CD4-positive, alpha-beta memory T cell (primary cell): Measurements from ENCODE around the gene SMARCAL1. TPM values are rescaled to one million over a fixed set of nuclear protein-coding genes. Genes with fewer than 3 reads are reported as not detected.

Experiments used
- CTCF ChIA-PET: fragments of 350-600 bp; sonication (Branson Sonifier 250); formaldehyde crosslinking; loops from one replicate; lab custom pipeline; 2021; ENCODE audit warnings: inconsistent platforms; ENCODE audit not compliant: partially characterized antibody; lab: Charles Lee
- POLR2A ChIA-PET: fragments of 350-600 bp; sonication (Branson Sonifier 250); formaldehyde crosslinking; loops from one replicate; lab custom pipeline; 2021; ENCODE audit not compliant: partially characterized antibody; lab: Charles Lee
- DNase-seq, 5 donors: peaks; one replicate each; pipeline versions ENCODE4 v3.0.0 to v3.0.0-alpha.2; 2020 to 2022; ENCODE audit warnings: mixed read lengths in 1 of 5
- H3K27ac ChIP-seq: one replicate; pipeline ENCODE4 v1.7.0; 2013; ENCODE audit warnings: low read depth, low read length
- H3K27me3 ChIP-seq: 2 replicates; pipeline ENCODE4 v1.7.0; 2013; ENCODE audit warnings: mild to moderate bottlenecking, low read length, moderate library complexity; ENCODE audit not compliant: insufficient read depth
- H3K36me3 ChIP-seq: 2 replicates; pipeline ENCODE4 v1.7.0; 2013; ENCODE audit warnings: mild to moderate bottlenecking, low read length, moderate library complexity; ENCODE audit not compliant: insufficient read depth
- H3K4me1 ChIP-seq: 2 replicates; pipeline ENCODE4 v1.7.0; 2013; ENCODE audit warnings: mild to moderate bottlenecking, low read length, moderate library complexity; ENCODE audit not compliant: insufficient read depth
- H3K4me3 ChIP-seq, 2 donors: one replicate each; pipeline ENCODE4 v1.7.0; 2013; ENCODE audit warnings: low read length in 2 of 2, mild to moderate bottlenecking in 1 of 2
- H3K9me3 ChIP-seq, 2 donors: one replicate each; pipeline ENCODE4 v1.7.0; 2013; ENCODE audit warnings: low read length in 2 of 2, control low read depth in 1 of 2; ENCODE audit not compliant: control insufficient read depth in 1 of 2
- H3K27ac Mint-ChIP-seq, 7 donors: one replicate each; pipeline ENCODE4 v1.8.0; 2020 to 2021; ENCODE audit warnings: mixed read lengths in 7 of 7, mild to moderate bottlenecking in 6 of 7, inconsistent platforms in 3 of 7, moderate library complexity in 3 of 7
- H3K27me3 Mint-ChIP-seq, 2 donors: one replicate each; pipeline ENCODE4 v1.8.0; 2020 to 2021; ENCODE audit warnings: mixed read lengths in 2 of 2
- H3K36me3 Mint-ChIP-seq, 2 donors: one replicate each; pipeline ENCODE4 v1.8.0; 2020 to 2021; ENCODE audit warnings: mixed read lengths in 2 of 2, inconsistent platforms in 1 of 2, mild to moderate bottlenecking in 1 of 2
- H3K4me1 Mint-ChIP-seq, 4 donors: one replicate each; pipeline ENCODE4 v1.8.0; 2020 to 2021; ENCODE audit warnings: mixed read lengths in 4 of 4, mild to moderate bottlenecking in 1 of 4
- H3K4me3 Mint-ChIP-seq, 8 donors: one replicate each; pipeline ENCODE4 v1.8.0; 2020 to 2021; ENCODE audit warnings: mixed read lengths in 8 of 8, mild to moderate bottlenecking in 7 of 8, moderate library complexity in 6 of 8, inconsistent platforms in 3 of 8
- H3K9me3 Mint-ChIP-seq, 8 donors: one replicate each; pipeline ENCODE4 v1.8.0; 2020 to 2021; ENCODE audit warnings: mixed read lengths in 8 of 8, mild to moderate bottlenecking in 5 of 8, inconsistent platforms in 3 of 8, moderate library complexity in 1 of 8
- intact Hi-C: fragments of 100-400 bp; cut with micrococcal nuclease; formaldehyde crosslinking; loops from one replicate; pipeline ENCODE4 v1.15.1; 2023
- polyA plus RNA-seq, 2 donors: library from polyadenylated mRNA; unstranded; fragments of 300-500 nt; fragmentation: Illumina TruSeq; gene quantifications; one replicate each; pipeline ENCODE4 v1.2.3, GENCODE V29; 2021
- total RNA-seq, 2 experiments: library from RNA; stranded (reverse); gene quantifications; one replicate each; pipeline ENCODE4 v1.2.3, GENCODE V29; 2021

The SMARCAL1 gene
- total and polyA plus RNA-seq, 4 experiments from 2014 or later: 16.3 to 26.3 (median 24.1) TPM

DNA sequence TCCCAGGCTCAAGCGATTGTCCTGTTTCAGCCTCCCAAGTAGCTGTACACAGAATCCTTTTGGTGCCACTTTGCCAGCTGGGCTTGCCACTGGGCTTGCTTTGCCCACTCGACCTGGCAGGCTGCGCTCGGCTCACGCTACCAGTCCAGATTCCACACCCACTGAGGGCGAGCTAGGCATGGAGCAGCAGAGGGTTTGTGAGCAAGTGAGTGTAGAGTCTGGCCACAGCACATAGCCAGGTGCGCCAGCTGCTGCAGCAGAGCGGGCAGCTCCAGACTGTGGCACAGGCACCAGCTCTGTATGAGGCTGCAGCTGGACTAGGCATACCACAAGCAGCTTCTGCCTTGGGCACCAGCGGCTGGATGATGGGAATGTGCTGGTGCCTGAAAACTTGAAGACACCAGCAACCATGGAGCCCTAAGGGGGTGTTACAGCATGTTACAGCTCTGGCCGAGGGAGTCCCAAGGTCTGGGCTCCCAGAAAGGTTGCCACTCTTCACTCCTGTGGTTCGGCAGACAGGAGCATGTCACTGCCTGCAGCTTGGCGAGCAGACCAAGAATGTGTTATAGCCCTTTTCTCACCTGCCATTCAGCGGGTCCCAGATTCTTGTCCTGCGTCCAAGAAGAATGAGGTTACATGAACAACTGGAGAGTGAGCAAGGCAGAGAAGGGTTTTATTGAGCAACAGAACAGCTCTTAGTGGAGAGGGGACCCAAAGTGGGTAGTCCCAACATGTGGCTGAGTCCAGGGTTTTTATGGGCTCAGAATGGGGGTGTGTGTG, 12.9 kb downstream of the SMARCAL1 start:
- H3K4me1 ChIP-seq: no peaks in the 10 kb centered on the region
- intact Hi-C loops: no loop called here
- no peaks in the 10 kb centered on the region for H3K27me3 Mint-ChIP-seq
- H3K27ac Mint-ChIP-seq: peak overlapping the region in 1 of 7 donors; percentile 8
- H3K36me3 ChIP-seq: peaks cover 55% of the 10 kb centered on the region
- CTCF ChIA-PET: interaction anchor here (1.4 kb wide), 1 partner anchor 21 kb away, joined by 4 read pairs; no protein-coding TSS in a partner anchor
- POLR2A ChIA-PET: no interaction called here
- no peak overlapping the region for H3K4me3 ChIP-seq
- no peak for DNase-seq
- no peak overlapping the region for H3K27ac ChIP-seq
- H3K4me3 Mint-ChIP-seq: no peak overlapping the region
- H3K27me3 ChIP-seq: no peaks in the 10 kb centered on the region
- no peaks in the 10 kb centered on the region for H3K9me3 ChIP-seq
- H3K36me3 Mint-ChIP-seq: peaks cover 72 to 87% of the 10 kb centered on the region in 2 donors
- H3K9me3 Mint-ChIP-seq: peaks cover 0 to 2% (median 0%) of the 10 kb centered on the region in 8 donors
- peaks cover 0 to 1% (median under 1%) of the 10 kb centered on the region in 4 donors for H3K4me1 Mint-ChIP-seq

GRCh38 chr2:216426166-216426777, 14.0 kb downstream of the SMARCAL1 start:
- Histone ChIP-seq H3K27me3 (no peaks in the 10 kb centered on the region), H3K36me3 (peaks cover 63% of the 10 kb centered on the region), H3K4me3 (no peak overlapping the region), H3K9me3 (no peaks in the 10 kb centered on the region), H3K4me1 (no peaks in the 10 kb centered on the region), H3K27ac (no peak overlapping the region)
- H3K9me3 Mint-ChIP-seq: peaks cover 0 to 2% (median 0%) of the 10 kb centered on the region in 8 donors
- no peaks in the 10 kb centered on the region for H3K27me3 Mint-ChIP-seq
- no peak for DNase-seq
- H3K4me1 Mint-ChIP-seq: no peaks in the 10 kb centered on the region
- ChIA-PET CTCF (interaction anchor here (1.4 kb wide), 1 partner anchor 22 kb away, joined by 4 read pairs; no protein-coding TSS in a partner anchor), POLR2A (no interaction called here)
- H3K27ac Mint-ChIP-seq: peak overlapping the region in 1 of 7 donors; percentile 8
- H3K36me3 Mint-ChIP-seq: peaks cover 76 to 87% of the 10 kb centered on the region in 2 donors
- intact Hi-C loops: no loop called here
- no peak overlapping the region for H3K4me3 Mint-ChIP-seq

DNA sequence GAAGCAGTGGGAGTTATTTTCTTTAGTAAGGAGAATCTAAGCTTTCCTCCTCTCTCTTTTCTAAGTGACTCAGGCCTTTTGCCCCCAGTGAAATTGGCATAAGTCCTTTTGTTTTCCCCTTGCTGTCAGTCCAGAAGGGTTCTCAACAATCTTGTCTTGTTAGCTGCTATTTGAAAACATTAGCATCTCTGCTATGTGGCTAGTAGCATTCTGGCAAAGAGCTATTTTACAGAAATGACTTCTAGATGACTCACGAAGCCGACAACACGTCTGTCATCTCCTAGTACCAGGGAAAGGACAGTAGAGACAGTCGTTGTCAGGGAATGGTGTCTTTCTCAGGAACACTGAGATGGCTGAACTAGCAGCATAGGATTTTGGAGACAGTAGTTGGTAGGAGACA, 14.7 kb downstream of the SMARCAL1 start:
- Mint-ChIP-seq H3K36me3 (peaks cover 77 to 90% of the 10 kb centered on the region in 2 donors), H3K4me3 (no peak overlapping the region), H3K4me1 (no peaks in the 10 kb centered on the region), H3K27ac (no peak overlapping the region), H3K9me3 (peaks cover 0 to 2% (median 0%) of the 10 kb centered on the region in 8 donors), H3K27me3 (no peaks in the 10 kb centered on the region)
- Histone ChIP-seq H3K4me3 (no peak overlapping the region), H3K27me3 (no peaks in the 10 kb centered on the region), H3K4me1 (no peaks in the 10 kb centered on the region), H3K9me3 (no peaks in the 10 kb centered on the region), H3K36me3 (peaks cover 63% of the 10 kb centered on the region), H3K27ac (no peak overlapping the region)
- POLR2A ChIA-PET: no interaction called here
- CTCF ChIA-PET: interaction anchor here (1.4 kb wide), 1 partner anchor 22 kb away, joined by 4 read pairs; no protein-coding TSS in a partner anchor
- DNase-seq: no peak
- intact Hi-C loops: no loop called here

DNA sequence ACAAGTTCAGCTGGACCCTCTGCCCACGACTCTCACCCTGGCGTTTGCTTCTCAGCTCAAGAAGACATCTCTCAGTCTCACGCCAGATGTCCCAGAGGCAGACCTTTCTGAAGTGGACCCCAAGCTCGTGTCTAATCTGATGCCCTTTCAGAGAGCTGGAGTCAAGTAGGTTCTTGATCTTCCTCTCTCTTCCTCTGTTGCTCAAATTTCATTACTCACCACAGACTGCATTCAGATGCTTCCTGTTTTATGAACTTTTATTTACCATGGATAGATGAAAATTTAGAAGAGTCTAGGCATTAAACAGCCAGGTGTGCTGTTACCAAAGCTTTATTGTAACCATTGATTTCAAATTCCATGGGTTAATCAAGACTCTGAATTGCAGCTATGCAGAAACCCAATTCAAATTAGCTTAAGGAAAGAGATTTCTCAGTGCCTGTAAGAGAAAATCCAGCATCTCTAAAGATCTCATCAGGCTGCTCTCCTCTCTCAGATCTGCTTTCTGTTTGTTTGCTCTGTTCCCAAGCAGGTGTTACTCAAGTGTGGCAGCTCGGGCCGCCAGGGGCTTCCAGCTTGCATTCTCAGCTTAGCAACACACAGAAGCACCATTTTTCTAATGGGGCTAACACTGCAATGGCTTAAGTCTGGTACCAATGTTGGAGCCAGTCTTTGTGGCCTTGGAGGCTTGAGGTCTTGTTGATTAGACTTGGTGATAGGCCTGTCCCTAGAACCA, 16.5 kb downstream of the SMARCAL1 start:
- Mint-ChIP-seq H3K4me3 (no peak overlapping the region), H3K27me3 (no peaks in the 10 kb centered on the region), H3K9me3 (peaks cover 0 to 2% (median 0%) of the 10 kb centered on the region in 8 donors), H3K4me1 (no peaks in the 10 kb centered on the region), H3K27ac (no peak overlapping the region), H3K36me3 (peaks cover 77 to 92% of the 10 kb centered on the region in 2 donors)
- intact Hi-C loops: no loop called here
- ChIA-PET POLR2A (no interaction called here), CTCF (no interaction called here)
- no peak overlapping the region for H3K27ac ChIP-seq
- no peaks in the 10 kb centered on the region for H3K27me3 ChIP-seq
- H3K4me3 ChIP-seq: no peak overlapping the region
- DNase-seq: no peak
- H3K36me3 ChIP-seq: peaks cover 62% of the 10 kb centered on the region
- no peaks in the 10 kb centered on the region for H3K4me1 ChIP-seq
- H3K9me3 ChIP-seq: no peaks in the 10 kb centered on the region

GRCh38 chr2:216429428-216429827, 17.1 kb downstream of the SMARCAL1 start:
- H3K4me3 ChIP-seq: no peak overlapping the region
- no peaks in the 10 kb centered on the region for H3K4me1 ChIP-seq
- CTCF ChIA-PET: no interaction called here
- H3K4me1 Mint-ChIP-seq: no peaks in the 10 kb centered on the region
- H3K36me3 Mint-ChIP-seq: peaks cover 76 to 91% of the 10 kb centered on the region in 2 donors
- H3K27ac ChIP-seq: no peak overlapping the region
- H3K9me3 Mint-ChIP-seq: peaks cover 0 to 2% (median 0%) of the 10 kb centered on the region in 8 donors
- H3K27me3 ChIP-seq: no peaks in the 10 kb centered on the region
- H3K27me3 Mint-ChIP-seq: no peaks in the 10 kb centered on the region
- no peak overlapping the region for H3K27ac Mint-ChIP-seq
- H3K9me3 ChIP-seq: no peaks in the 10 kb centered on the region
- peaks cover 55% of the 10 kb centered on the region for H3K36me3 ChIP-seq
- POLR2A ChIA-PET: no interaction called here
- intact Hi-C loops: no loop called here
- no peak for DNase-seq
- no peak overlapping the region for H3K4me3 Mint-ChIP-seq

- no peaks in the 10 kb centered on the region for H3K4me1 Mint-ChIP-seq
- H3K4me3 Mint-ChIP-seq: no peak overlapping the region
- no peak for DNase-seq
Measured at GRCh38 chr2:216430811-216431530, 18.7 kb downstream of the SMARCAL1 start.

More at GRCh38 chr2:216430811-216431530, 18.7 kb downstream of the SMARCAL1 start:
- Mint-ChIP-seq H3K27ac (peak overlapping the region in 2 of 7 donors; percentile 8 to 36), H3K36me3 (peaks cover 70 to 87% of the 10 kb centered on the region in 2 donors), H3K27me3 (no peaks in the 10 kb centered on the region), H3K9me3 (peaks cover 0 to 2% (median 0%) of the 10 kb centered on the region in 8 donors)
- peaks cover 54% of the 10 kb centered on the region for H3K36me3 ChIP-seq
- ChIA-PET CTCF (interaction anchor here (1.5 kb wide), 1 partner anchor 13 kb away, joined by 3 read pairs; no protein-coding TSS in a partner anchor), POLR2A (interaction anchor here (0.5 kb wide), 1 partner anchor 1691 kb away, joined by 3 read pairs; no protein-coding TSS in a partner anchor)
- no peaks in the 10 kb centered on the region for H3K4me1 ChIP-seq
- H3K27me3 ChIP-seq: no peaks in the 10 kb centered on the region
- H3K4me3 ChIP-seq: no peak overlapping the region
- no peak overlapping the region for H3K27ac ChIP-seq
- no peaks in the 10 kb centered on the region for H3K9me3 ChIP-seq
- intact Hi-C loops: no loop called here
